Gastroesophageal sphincter (tissue), 3 donors: ENCODE results near the gene COL5A1.

ENCODE experiments used
- POLR2A ChIP-seq, 2 donors: fragments of 450-650 bp; IDR thresholded peaks; one replicate each; pipeline ENCODE4 v1.6.1; 2017; ENCODE audit warnings: antibody characterized with exemption in 2 of 2, mild to moderate bottlenecking in 2 of 2, moderate library complexity in 1 of 2
- TF ChIP-seq, protein P1 (sequence below), 4 experiments: fragments of 200-600 bp in 2 of 4; fragments of 450-650 bp in 2 of 4; sonication (generic) in 1 of 4; IDR thresholded peaks; one replicate each; pipeline ENCODE4 v1.5.1; 2017 to 2019; ENCODE audit warnings: antibody characterized with exemption in 4 of 4, mild to moderate bottlenecking in 2 of 4, moderate library complexity in 2 of 4

DNA sequence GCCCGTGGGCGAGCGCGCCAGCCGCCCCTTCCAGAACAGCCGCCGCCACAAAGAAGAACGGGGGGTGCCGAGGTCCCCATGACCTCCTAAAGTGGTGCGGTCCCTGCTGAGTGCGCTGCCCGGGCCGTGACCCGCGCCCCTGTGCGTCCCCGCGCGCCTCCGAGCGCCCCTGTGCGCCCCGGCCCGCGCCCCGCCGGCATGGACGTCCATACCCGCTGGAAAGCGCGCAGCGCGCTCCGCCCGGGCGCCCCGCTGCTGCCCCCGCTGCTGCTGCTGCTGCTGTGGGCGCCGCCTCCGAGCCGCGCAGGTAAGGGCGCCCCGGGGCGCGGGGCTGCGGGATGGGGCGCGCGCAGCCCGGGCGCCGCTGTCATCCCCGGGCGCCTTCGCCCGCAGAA is 384 bp downstream of the COL5A1 start:
- TF ChIP-seq, protein P1, sequence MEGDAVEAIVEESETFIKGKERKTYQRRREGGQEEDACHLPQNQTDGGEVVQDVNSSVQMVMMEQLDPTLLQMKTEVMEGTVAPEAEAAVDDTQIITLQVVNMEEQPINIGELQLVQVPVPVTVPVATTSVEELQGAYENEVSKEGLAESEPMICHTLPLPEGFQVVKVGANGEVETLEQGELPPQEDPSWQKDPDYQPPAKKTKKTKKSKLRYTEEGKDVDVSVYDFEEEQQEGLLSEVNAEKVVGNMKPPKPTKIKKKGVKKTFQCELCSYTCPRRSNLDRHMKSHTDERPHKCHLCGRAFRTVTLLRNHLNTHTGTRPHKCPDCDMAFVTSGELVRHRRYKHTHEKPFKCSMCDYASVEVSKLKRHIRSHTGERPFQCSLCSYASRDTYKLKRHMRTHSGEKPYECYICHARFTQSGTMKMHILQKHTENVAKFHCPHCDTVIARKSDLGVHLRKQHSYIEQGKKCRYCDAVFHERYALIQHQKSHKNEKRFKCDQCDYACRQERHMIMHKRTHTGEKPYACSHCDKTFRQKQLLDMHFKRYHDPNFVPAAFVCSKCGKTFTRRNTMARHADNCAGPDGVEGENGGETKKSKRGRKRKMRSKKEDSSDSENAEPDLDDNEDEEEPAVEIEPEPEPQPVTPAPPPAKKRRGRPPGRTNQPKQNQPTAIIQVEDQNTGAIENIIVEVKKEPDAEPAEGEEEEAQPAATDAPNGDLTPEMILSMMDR (IDR thresholded peaks at IDR 0.05): no peak
- TF ChIP-seq POLR2A (IDR thresholded peaks at IDR 0.05): no peak
